Measurements from ENCODE around the gene HSPA14. TPM values are rescaled to one million over a fixed set of nuclear protein-coding genes. Genes with fewer than 3 reads are reported as not detected.

HSPA14 gene
- total RNA-seq, 1 donor, result 11.9 TPM

- peak; percentile 85 for DNase-seq (ENCODE audit: insufficient read length, low spot score, missing footprints)
- Histone ChIP-seq H4K20me1 (ENCODE audit: insufficient read depth, low read length) (no peaks in the 10 kb centered on the region), H3K36me3 (ENCODE audit: insufficient read depth, low read length) (peaks cover 1% of the 10 kb centered on the region), H3K9me3 (ENCODE audit: low read depth, low read length) (no peaks in the 10 kb centered on the region), H2AFZ (ENCODE audit: low read length) (no peak overlapping the region), H3K4me2 (ENCODE audit: insufficient read depth, low read length) (peak overlapping the region; percentile 22), H3K79me2 (ENCODE audit: insufficient read depth, low read length) (peaks cover 27% of the 10 kb centered on the region), H3K4me3 (ENCODE audit: insufficient read depth, low read length) (no peak overlapping the region), H3K27ac (ENCODE audit: low read depth, low read length) (peak overlapping the region; percentile 2), H3K4me1 (ENCODE audit: insufficient read depth, low read length) (peaks cover 18% of the 10 kb centered on the region), H3K27me3 (ENCODE audit: insufficient read depth, low read length) (no peaks in the 10 kb centered on the region)
- TF ChIP-seq, protein P1, sequence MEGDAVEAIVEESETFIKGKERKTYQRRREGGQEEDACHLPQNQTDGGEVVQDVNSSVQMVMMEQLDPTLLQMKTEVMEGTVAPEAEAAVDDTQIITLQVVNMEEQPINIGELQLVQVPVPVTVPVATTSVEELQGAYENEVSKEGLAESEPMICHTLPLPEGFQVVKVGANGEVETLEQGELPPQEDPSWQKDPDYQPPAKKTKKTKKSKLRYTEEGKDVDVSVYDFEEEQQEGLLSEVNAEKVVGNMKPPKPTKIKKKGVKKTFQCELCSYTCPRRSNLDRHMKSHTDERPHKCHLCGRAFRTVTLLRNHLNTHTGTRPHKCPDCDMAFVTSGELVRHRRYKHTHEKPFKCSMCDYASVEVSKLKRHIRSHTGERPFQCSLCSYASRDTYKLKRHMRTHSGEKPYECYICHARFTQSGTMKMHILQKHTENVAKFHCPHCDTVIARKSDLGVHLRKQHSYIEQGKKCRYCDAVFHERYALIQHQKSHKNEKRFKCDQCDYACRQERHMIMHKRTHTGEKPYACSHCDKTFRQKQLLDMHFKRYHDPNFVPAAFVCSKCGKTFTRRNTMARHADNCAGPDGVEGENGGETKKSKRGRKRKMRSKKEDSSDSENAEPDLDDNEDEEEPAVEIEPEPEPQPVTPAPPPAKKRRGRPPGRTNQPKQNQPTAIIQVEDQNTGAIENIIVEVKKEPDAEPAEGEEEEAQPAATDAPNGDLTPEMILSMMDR (IDR thresholded peaks at IDR 0.05; ENCODE audit: extremely low read depth, low read depth, low read length), result no peak
Observed at GRCh38 chr10:14873090-14873760, 35.1 kb downstream of the HSPA14 start.

DNA sequence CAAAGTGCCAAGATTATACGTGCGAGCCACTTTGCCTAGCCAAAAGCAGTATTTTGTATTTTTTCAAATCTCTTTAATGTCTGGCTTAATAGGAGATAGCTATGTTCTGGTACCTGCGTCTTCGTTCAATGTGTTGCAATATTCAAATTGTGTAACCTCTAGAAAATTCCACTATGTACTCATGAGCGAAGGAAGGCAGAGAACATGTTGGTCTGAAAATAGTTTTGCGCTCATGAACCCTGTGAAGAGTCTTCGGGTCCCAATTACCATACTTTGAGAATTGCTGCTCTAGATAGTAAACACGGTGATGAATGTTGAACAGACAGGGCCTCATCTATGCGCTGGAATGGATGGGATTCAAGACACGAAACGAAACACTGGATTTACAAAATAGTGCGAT lies 37.8 kb downstream of the HSPA14 start:
- Histone ChIP-seq H3K36me3 (ENCODE audit: insufficient read depth, low read length) (no peaks in the 10 kb centered on the region), H3K9me3 (ENCODE audit: low read depth, low read length) (no peaks in the 10 kb centered on the region), H4K20me1 (ENCODE audit: insufficient read depth, low read length) (no peaks in the 10 kb centered on the region), H3K4me1 (ENCODE audit: insufficient read depth, low read length) (peaks cover 27% of the 10 kb centered on the region), H3K27ac (ENCODE audit: low read depth, low read length) (no peak overlapping the region), H3K79me2 (ENCODE audit: insufficient read depth, low read length) (peaks cover 43% of the 10 kb centered on the region), H3K27me3 (ENCODE audit: insufficient read depth, low read length) (no peaks in the 10 kb centered on the region), H2AFZ (ENCODE audit: low read length) (no peak overlapping the region), H3K4me2 (ENCODE audit: insufficient read depth, low read length) (no peak overlapping the region), H3K4me3 (ENCODE audit: insufficient read depth, low read length) (no peak overlapping the region)
- TF ChIP-seq, protein P1 (IDR thresholded peaks at IDR 0.05; ENCODE audit: extremely low read depth, low read depth, low read length), result no peak
- no peak for DNase-seq (ENCODE audit: insufficient read length, low spot score, missing footprints)

GRCh38 chr10:14876764-14877163 lies 38.7 kb downstream of the HSPA14 start:
- DNase-seq (ENCODE audit: insufficient read length, low spot score, missing footprints), result no peak
- H3K27ac ChIP-seq (ENCODE audit: low read depth, low read length), result no peak overlapping the region
- peaks cover 51% of the 10 kb centered on the region for H3K79me2 ChIP-seq (ENCODE audit: insufficient read depth, low read length)
- TF ChIP-seq, protein P1 (IDR thresholded peaks at IDR 0.05; ENCODE audit: extremely low read depth, low read depth, low read length), result no peak
- H3K4me2 ChIP-seq (ENCODE audit: insufficient read depth, low read length), result peak overlapping the region; percentile 88
- H3K4me1 ChIP-seq (ENCODE audit: insufficient read depth, low read length), result peaks cover 27% of the 10 kb centered on the region
- no peak overlapping the region for H2AFZ ChIP-seq (ENCODE audit: low read length)
- H3K27me3 ChIP-seq (ENCODE audit: insufficient read depth, low read length), result no peaks in the 10 kb centered on the region
- peak overlapping the region; percentile 93 for H3K4me3 ChIP-seq (ENCODE audit: insufficient read depth, low read length)
- H3K36me3 ChIP-seq (ENCODE audit: insufficient read depth, low read length), result no peaks in the 10 kb centered on the region
- H3K9me3 ChIP-seq (ENCODE audit: low read depth, low read length), result no peaks in the 10 kb centered on the region
- no peaks in the 10 kb centered on the region for H4K20me1 ChIP-seq (ENCODE audit: insufficient read depth, low read length)

GRCh38 chr10:14878266-14879123 lies 40.4 kb downstream of the HSPA14 start, which contains the start of gene SUV39H2:
SUV39H2 (plus strand) TSS chr10:14878866; CDS start chr10:14878889, 23 bp downstream.
- TF ChIP-seq, protein P1 (IDR thresholded peaks at IDR 0.05; ENCODE audit: extremely low read depth, low read depth, low read length), result no peak
- peak; percentile 100 for DNase-seq (ENCODE audit: insufficient read length, low spot score, missing footprints)
- peak within 1 kb of the TSS; percentile 98 for H2AFZ ChIP-seq (ENCODE audit: low read length)
- H3K36me3 ChIP-seq (ENCODE audit: insufficient read depth, low read length), result no peaks in the 10 kb centered on the region
- H3K27me3 ChIP-seq (ENCODE audit: insufficient read depth, low read length), result no peaks in the 10 kb centered on the region
- H3K4me2 ChIP-seq (ENCODE audit: insufficient read depth, low read length), result peak within 1 kb of the TSS; percentile 88
- peaks cover 18% of the 10 kb centered on the region for H3K4me1 ChIP-seq (ENCODE audit: insufficient read depth, low read length)
- peaks cover 61% of the 10 kb centered on the region for H3K79me2 ChIP-seq (ENCODE audit: insufficient read depth, low read length)
- peak within 1 kb of the TSS; percentile 91 for H3K27ac ChIP-seq (ENCODE audit: low read depth, low read length)
- H4K20me1 ChIP-seq (ENCODE audit: insufficient read depth, low read length), result no peaks in the 10 kb centered on the region
- H3K4me3 ChIP-seq (ENCODE audit: insufficient read depth, low read length), result peak within 1 kb of the TSS; percentile 93
- no peaks in the 10 kb centered on the region for H3K9me3 ChIP-seq (ENCODE audit: low read depth, low read length)

All from osteoblast (primary cell).